ENCODE data around the gene TINAGL1. TPM values are rescaled to one million over a fixed set of nuclear protein-coding genes. Genes with fewer than 3 reads are reported as not detected.

Gene TINAGL1
- total and polyA plus RNA-seq, 2 experiments from 2014 or later = 46.2 to 64.4 TPM

DNA sequence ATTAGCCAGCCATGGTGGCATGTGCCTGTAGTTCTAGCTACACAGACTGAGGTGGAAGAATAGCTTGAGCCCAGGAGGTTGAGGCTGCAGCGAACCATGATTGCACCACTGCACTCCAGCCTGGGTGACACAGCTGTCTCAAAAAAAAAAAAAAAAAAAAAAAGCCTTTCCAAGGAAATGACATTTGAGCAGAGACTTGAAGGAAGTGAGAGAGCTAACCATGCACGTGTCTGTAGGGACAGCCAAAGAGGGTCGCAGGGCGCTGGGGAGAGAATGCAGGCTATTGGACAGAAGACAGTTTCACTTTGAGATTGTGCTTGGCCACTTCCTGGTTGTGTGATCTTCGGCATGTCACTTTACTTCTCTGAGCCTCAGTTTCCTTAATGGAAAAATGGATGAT is 48.0 kb downstream of the TINAGL1 start:
- Histone ChIP-seq H3K27me3 (no peaks in the 10 kb centered on the region), H3K9me3 (ENCODE audit: low read depth) (no peaks in the 10 kb centered on the region), H3K27ac (no peak overlapping the region), H4K20me1 (ENCODE audit: insufficient read depth, poor library complexity, severe bottlenecking) (no peaks in the 10 kb centered on the region), H3K4me2 (no peak overlapping the region), H3K4me3 (no peak overlapping the region), H3K4me1 (ENCODE audit: insufficient read depth) (peaks cover 3% of the 10 kb centered on the region), H2AFZ (no peak overlapping the region), H3K79me2 (no peaks in the 10 kb centered on the region), H3K9me2 (replicated peaks; ENCODE audit: insufficient read depth) (no peaks in the 10 kb centered on the region), H3K36me3 (replicated peaks; ENCODE audit: insufficient read depth, low read depth) (no peaks in the 10 kb centered on the region)
- no peak for DNase-seq (ENCODE audit: low spot score)
- TF ChIP-seq EZH2 (IDR thresholded peaks at IDR 0.05; ENCODE audit: borderline replicate concordance) = no peak
- no peak for TF ChIP-seq EZH2phosphoT487 (IDR thresholded peaks at IDR 0.05; ENCODE audit: low read depth, severe bottlenecking, unreplicated experiment)
- TF ChIP-seq, protein P1, sequence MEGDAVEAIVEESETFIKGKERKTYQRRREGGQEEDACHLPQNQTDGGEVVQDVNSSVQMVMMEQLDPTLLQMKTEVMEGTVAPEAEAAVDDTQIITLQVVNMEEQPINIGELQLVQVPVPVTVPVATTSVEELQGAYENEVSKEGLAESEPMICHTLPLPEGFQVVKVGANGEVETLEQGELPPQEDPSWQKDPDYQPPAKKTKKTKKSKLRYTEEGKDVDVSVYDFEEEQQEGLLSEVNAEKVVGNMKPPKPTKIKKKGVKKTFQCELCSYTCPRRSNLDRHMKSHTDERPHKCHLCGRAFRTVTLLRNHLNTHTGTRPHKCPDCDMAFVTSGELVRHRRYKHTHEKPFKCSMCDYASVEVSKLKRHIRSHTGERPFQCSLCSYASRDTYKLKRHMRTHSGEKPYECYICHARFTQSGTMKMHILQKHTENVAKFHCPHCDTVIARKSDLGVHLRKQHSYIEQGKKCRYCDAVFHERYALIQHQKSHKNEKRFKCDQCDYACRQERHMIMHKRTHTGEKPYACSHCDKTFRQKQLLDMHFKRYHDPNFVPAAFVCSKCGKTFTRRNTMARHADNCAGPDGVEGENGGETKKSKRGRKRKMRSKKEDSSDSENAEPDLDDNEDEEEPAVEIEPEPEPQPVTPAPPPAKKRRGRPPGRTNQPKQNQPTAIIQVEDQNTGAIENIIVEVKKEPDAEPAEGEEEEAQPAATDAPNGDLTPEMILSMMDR (IDR thresholded peaks at IDR 0.05; ENCODE audit: poor library complexity) = no peak
- 96% methylated on average over 5 of the region's 5 CpGs for WGBS (ENCODE audit: low lambda C conversion rate, missing lambda C conversion rate)

GRCh38 chr1:31624731-31625514 is 48.6 kb downstream of the TINAGL1 start:
- TF ChIP-seq, protein P1 (IDR thresholded peaks at IDR 0.05; ENCODE audit: poor library complexity) = no peak
- no peak for TF ChIP-seq EZH2phosphoT487 (IDR thresholded peaks at IDR 0.05; ENCODE audit: low read depth, severe bottlenecking, unreplicated experiment)
- Histone ChIP-seq H3K9me2 (replicated peaks; ENCODE audit: insufficient read depth) (no peaks in the 10 kb centered on the region), H3K9me3 (ENCODE audit: low read depth) (no peaks in the 10 kb centered on the region), H3K4me3 (no peak overlapping the region), H4K20me1 (ENCODE audit: insufficient read depth, poor library complexity, severe bottlenecking) (no peaks in the 10 kb centered on the region), H3K4me2 (no peak overlapping the region), H3K79me2 (no peaks in the 10 kb centered on the region), H3K27ac (no peak overlapping the region), H3K4me1 (ENCODE audit: insufficient read depth) (peaks cover 3% of the 10 kb centered on the region), H2AFZ (no peak overlapping the region), H3K36me3 (replicated peaks; ENCODE audit: insufficient read depth, low read depth) (no peaks in the 10 kb centered on the region), H3K27me3 (no peaks in the 10 kb centered on the region)
- WGBS (ENCODE audit: low lambda C conversion rate, missing lambda C conversion rate) = 91% methylated on average over 16 of the region's 16 CpGs
- DNase-seq (ENCODE audit: low spot score) = no peak

DNA sequence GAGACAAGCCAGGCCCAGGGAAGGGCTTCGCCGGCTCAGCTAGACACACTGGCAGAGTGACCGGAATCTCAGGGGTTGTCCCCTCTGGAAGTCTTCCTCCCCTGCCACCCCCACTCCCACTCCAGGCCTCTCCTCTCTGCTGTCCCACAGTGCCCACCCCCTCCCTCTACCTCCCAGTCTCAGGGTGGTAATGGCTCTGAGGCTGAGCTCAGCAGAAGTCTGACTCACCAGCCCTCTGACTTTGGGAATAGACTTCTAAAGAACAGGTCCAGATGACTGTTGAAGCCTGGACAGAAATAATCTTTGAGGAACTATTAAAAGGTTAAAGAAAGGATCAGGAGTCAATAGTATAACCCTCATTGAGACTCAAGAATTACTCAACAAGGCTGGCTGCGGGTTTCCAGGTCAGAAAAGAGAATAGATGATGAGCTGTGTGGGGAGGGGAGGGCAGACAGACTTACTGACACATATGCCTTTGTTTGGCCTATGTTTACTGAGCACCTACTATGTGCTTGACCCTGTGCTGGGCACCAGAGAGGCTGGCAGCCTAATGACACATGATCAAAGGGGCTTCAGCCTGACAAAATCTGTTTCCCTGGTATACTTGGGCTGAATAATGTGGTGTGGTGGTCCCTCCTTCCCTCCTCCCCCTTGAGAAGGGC is 49.4 kb downstream of the TINAGL1 start:
- Histone ChIP-seq H3K4me3 (no peak overlapping the region), H3K4me1 (ENCODE audit: insufficient read depth) (peaks cover 3% of the 10 kb centered on the region), H3K9me2 (replicated peaks; ENCODE audit: insufficient read depth) (no peaks in the 10 kb centered on the region), H3K27me3 (no peaks in the 10 kb centered on the region), H2AFZ (no peak overlapping the region), H3K9me3 (ENCODE audit: low read depth) (no peaks in the 10 kb centered on the region), H3K4me2 (no peak overlapping the region), H3K36me3 (replicated peaks; ENCODE audit: insufficient read depth, low read depth) (no peaks in the 10 kb centered on the region), H4K20me1 (ENCODE audit: insufficient read depth, poor library complexity, severe bottlenecking) (no peaks in the 10 kb centered on the region), H3K27ac (peak overlapping the region; percentile 12), H3K79me2 (no peaks in the 10 kb centered on the region)
- DNase-seq (ENCODE audit: low spot score) = no peak
- TF ChIP-seq EZH2 (IDR thresholded peaks at IDR 0.05; ENCODE audit: borderline replicate concordance) (no peak), EZH2phosphoT487 (IDR thresholded peaks at IDR 0.05; ENCODE audit: low read depth, severe bottlenecking, unreplicated experiment) (no peak)
- TF ChIP-seq, protein P1 (IDR thresholded peaks at IDR 0.05; ENCODE audit: poor library complexity) = no peak
- WGBS (ENCODE audit: low lambda C conversion rate, missing lambda C conversion rate) = 86% methylated on average over 2 of the region's 4 CpGs
